MM.1S (cell line): Measurements from ENCODE around the gene GSN.

Experiments
- DNase-seq: peaks from one replicate; pipeline ENCODE4 v3.0.0-alpha.2; 2015
- H2AFZ ChIP-seq: fragments of 300-600 bp; sonication (generic); 2 replicates; pipeline ENCODE4 v1.6.0; 2016; ENCODE audit warnings: antibody characterized with exemption, low read length
- H3F3A ChIP-seq: fragments of 300-600 bp; sonication (generic); 2 replicates; pipeline ENCODE4 v1.6.1; 2016; ENCODE audit warnings: mild to moderate bottlenecking, antibody characterized with exemption, low read length, moderate library complexity, mixed read lengths; ENCODE audit not compliant: insufficient read depth
- H3K27ac ChIP-seq: fragments of 300-600 bp; sonication (generic); 2 replicates; pipeline ENCODE4 v1.5.1; 2016; ENCODE audit warnings: mild to moderate bottlenecking, low read length
- H3K27me3 ChIP-seq: fragments of 300-600 bp; sonication (generic); replicated peaks from 2 replicates; pipeline ENCODE4 v1.6.0; 2016; ENCODE audit warnings: low read length; ENCODE audit not compliant: insufficient read depth
- H3K36me3 ChIP-seq: fragments of 300-600 bp; sonication (generic); replicated peaks from 2 replicates; pipeline ENCODE4 v1.6.1; 2016; ENCODE audit warnings: mild to moderate bottlenecking, low read length, mixed read lengths; ENCODE audit not compliant: insufficient read depth
- H3K4me1 ChIP-seq: fragments of 300-600 bp; sonication (generic); 2 replicates; pipeline ENCODE4 v1.6.1; 2016; ENCODE audit warnings: low read length, mixed read lengths
- H3K4me2 ChIP-seq: fragments of 300-600 bp; sonication (generic); 2 replicates; pipeline ENCODE4 v1.6.0; 2016; ENCODE audit warnings: low read depth, low read length
- H3K4me3 ChIP-seq: fragments of 300-600 bp; sonication (generic); 2 replicates; pipeline ENCODE4 v1.5.1; 2016; ENCODE audit warnings: low read length, mixed read lengths
- H3K79me2 ChIP-seq: fragments of 300-600 bp; sonication (generic); 2 replicates; pipeline ENCODE4 v1.6.1; 2016; ENCODE audit warnings: mixed run types, low read length, mixed read lengths
- H3K9ac ChIP-seq: fragments of 300-600 bp; sonication (generic); 2 replicates; pipeline ENCODE4 v1.6.1; 2016; ENCODE audit warnings: low read length, mixed read lengths
- H3K9me2 ChIP-seq: fragments of 300-600 bp; sonication (generic); replicated peaks from 2 replicates; pipeline ENCODE4 v1.6.1; 2016; ENCODE audit warnings: mild to moderate bottlenecking, low read length, mixed read lengths; ENCODE audit not compliant: insufficient read depth
- H3K9me3 ChIP-seq: fragments of 300-600 bp; sonication (generic); replicated peaks from 2 replicates; pipeline ENCODE4 v1.6.1; 2016; ENCODE audit warnings: mild to moderate bottlenecking, low read length, mixed read lengths; ENCODE audit not compliant: insufficient read depth
- H4K20me1 ChIP-seq: fragments of 300-600 bp; sonication (generic); 2 replicates; pipeline ENCODE4 v1.6.1; 2016; ENCODE audit warnings: mild to moderate bottlenecking, low read length, moderate library complexity, mixed read lengths; ENCODE audit not compliant: insufficient read depth
- EZH2 ChIP-seq: fragments of 300-600 bp; sonication (generic); optimal IDR thresholded peaks from 2 replicates; pipeline ENCODE3; 2017; ENCODE audit warnings: low read depth, mild to moderate bottlenecking, antibody characterized with exemption, low read length, mixed read lengths
- EZH2phosphoT487 ChIP-seq: fragments of 300-600 bp; sonication (generic); IDR thresholded peaks from 2 replicates; pipeline ENCODE4 v1.6.1; 2018; ENCODE audit warnings: antibody characterized with exemption, low read length
- TF ChIP-seq, protein P1 (sequence below): fragments of 300-600 bp; sonication (generic); IDR thresholded peaks from 2 replicates; pipeline ENCODE4 v1.5.1; 2016; ENCODE audit warnings: antibody characterized with exemption, low read length, mixed read lengths

GSN gene

DNA sequence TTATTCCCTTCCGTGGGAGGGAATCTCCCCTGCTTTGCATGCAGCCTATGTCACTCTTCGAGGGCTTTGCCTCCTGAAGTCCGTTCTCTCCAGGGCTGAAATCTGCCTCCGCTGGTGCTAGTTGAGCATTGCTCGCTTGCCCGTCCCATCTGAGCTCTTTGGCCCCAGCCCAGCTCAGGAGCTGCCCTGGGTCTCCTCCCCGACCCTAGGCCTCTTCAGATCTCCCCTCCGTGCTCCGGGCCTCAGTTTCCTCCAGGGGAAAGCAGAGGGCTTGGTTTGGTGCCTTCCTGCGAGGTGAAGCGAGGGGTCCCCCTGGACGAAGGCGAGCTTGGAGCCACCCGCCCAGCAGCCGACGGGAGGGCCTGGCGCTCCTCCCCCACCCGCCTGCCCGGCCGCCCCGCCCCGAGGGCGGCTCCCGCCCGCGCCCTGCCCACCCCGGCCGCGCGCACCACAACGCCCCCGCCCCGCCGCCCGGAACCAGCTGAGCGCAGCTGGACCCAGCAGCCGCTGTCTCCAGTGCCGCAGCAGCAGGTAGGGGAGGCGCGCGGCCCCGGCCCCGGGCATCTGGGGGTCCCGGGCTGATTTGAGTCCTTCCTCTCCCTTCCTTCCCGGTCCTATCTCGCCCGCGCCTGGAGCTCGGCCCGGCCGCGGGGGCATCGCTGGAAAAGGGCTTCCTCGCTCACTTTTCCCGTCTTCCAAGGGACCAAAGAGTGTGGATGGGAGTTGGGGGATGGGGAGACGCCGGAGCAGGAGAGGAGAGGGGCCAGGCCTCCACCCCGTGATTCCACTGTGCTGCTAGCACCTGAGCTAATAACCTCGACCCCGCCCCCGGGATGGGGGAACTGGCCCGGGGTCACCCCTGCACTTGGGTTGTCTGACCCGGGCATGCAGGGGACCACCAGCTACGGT is at the start of gene GSN:
TSS of gene GSN (plus strand) at position 474 of the 909 bp plus-strand sequence. CDS start 33,810 bp downstream, outside the sequence.
- Histone ChIP-seq H3K36me3 (no peaks in the 10 kb centered on the region), H4K20me1 (no peaks in the 10 kb centered on the region), H3K9me2 (no peaks in the 10 kb centered on the region), H3K27me3 (no peaks in the 10 kb centered on the region), H3K4me2 (peak within 1 kb of the TSS; percentile 98), H3K4me3 (peak within 1 kb of the TSS; percentile 76), H3K9ac (peak within 1 kb of the TSS; percentile 23; the same call in 1 of the 2 replicates), H3F3A (no peaks in the 10 kb centered on the region), H3K9me3 (no peaks in the 10 kb centered on the region), H3K79me2 (no peaks in the 10 kb centered on the region), H3K27ac (no peak within 1 kb of the TSS), H3K4me1 (no peaks in the 10 kb centered on the region; the same call in 1 of the 2 replicates), H2AFZ (peak within 1 kb of the TSS; percentile 97)
- no peak for TF ChIP-seq EZH2
- peak; percentile 49 for DNase-seq

DNA sequence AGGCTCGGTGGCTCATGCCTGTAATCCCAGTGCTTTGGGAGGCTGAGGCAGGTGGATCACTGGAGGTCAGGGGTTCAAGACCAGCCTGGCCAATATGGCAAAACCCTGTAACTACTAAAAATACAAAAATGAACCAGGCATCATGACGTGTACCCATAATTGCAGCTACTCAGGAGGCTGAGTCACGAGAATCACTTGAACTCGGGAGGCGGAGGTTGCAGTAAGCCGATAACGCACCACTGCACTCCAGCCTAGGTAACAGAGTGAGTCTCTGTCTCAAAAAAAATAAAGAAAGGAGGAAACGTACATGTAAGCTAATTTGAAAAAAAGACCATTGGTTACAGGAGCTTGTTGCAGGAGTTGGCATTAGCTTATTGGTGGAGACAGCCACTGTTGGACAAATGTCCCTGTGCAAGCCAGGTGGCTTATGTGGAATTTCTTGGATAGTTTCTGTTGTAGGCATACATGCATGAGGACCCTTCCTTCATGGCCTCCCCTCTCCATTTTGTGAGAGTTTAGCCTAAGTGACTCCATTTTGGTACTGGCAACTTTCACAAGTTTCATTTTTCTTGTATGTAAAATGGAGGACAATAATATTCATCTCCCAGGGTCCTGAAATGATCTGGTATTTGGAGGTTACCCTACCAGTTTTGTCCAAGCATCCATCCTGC is 49.5 kb upstream of the GSN start:
- Histone ChIP-seq H3K36me3 (no peaks in the 10 kb centered on the region), H3K27me3 (no peaks in the 10 kb centered on the region), H3K9me2 (no peaks in the 10 kb centered on the region), H4K20me1 (no peaks in the 10 kb centered on the region), H3K4me3 (no peak overlapping the region), H3K27ac (no peak overlapping the region), H3K9ac (no peak overlapping the region), H3K4me2 (no peak overlapping the region), H3F3A (no peaks in the 10 kb centered on the region), H3K4me1 (no peaks in the 10 kb centered on the region), H3K79me2 (no peaks in the 10 kb centered on the region), H3K9me3 (no peaks in the 10 kb centered on the region), H2AFZ (no peak overlapping the region)
- no peak for DNase-seq
- TF ChIP-seq, protein P1, sequence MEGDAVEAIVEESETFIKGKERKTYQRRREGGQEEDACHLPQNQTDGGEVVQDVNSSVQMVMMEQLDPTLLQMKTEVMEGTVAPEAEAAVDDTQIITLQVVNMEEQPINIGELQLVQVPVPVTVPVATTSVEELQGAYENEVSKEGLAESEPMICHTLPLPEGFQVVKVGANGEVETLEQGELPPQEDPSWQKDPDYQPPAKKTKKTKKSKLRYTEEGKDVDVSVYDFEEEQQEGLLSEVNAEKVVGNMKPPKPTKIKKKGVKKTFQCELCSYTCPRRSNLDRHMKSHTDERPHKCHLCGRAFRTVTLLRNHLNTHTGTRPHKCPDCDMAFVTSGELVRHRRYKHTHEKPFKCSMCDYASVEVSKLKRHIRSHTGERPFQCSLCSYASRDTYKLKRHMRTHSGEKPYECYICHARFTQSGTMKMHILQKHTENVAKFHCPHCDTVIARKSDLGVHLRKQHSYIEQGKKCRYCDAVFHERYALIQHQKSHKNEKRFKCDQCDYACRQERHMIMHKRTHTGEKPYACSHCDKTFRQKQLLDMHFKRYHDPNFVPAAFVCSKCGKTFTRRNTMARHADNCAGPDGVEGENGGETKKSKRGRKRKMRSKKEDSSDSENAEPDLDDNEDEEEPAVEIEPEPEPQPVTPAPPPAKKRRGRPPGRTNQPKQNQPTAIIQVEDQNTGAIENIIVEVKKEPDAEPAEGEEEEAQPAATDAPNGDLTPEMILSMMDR = no peak
- TF ChIP-seq EZH2 (no peak), EZH2phosphoT487 (no peak)

DNA sequence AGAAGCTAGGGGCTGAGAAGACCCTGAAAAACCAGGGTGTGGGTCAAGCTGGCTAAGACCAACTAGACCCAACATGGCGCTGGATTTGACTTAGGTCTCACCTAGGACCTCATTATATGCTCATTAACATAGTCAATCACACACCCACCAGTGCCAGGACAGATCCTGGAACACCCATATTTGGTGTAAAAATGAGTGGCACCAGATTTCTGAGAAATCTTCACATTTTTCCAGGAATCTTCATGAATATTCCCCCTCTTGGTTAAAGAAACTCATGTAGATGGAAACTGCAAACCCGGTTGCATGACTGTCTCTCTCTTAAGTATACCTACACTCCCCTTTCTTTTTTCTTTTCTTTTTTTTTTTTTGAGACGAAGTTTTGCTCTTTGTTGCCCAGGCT is 48.4 kb upstream of the GSN start:
- Histone ChIP-seq H3K4me2 (no peak overlapping the region), H3K4me3 (no peak overlapping the region), H3K4me1 (no peaks in the 10 kb centered on the region), H3K9ac (no peak overlapping the region), H3K27me3 (no peaks in the 10 kb centered on the region), H4K20me1 (no peaks in the 10 kb centered on the region), H3F3A (no peaks in the 10 kb centered on the region), H2AFZ (no peak overlapping the region), H3K36me3 (no peaks in the 10 kb centered on the region), H3K9me2 (no peaks in the 10 kb centered on the region), H3K27ac (no peak overlapping the region), H3K79me2 (no peaks in the 10 kb centered on the region), H3K9me3 (no peaks in the 10 kb centered on the region)
- TF ChIP-seq EZH2phosphoT487 = no peak
- TF ChIP-seq, protein P1 = no peak
- TF ChIP-seq EZH2 = no peak
- no peak for DNase-seq
